ENCODE data around the gene HDAC4. TPM values are rescaled to one million over a fixed set of nuclear protein-coding genes. Genes with fewer than 3 reads are reported as not detected.

Gene HDAC4
- total RNA-seq, 4 donors from 2014 or later, result 68.0 to 123 (median 86.5) TPM

DNA sequence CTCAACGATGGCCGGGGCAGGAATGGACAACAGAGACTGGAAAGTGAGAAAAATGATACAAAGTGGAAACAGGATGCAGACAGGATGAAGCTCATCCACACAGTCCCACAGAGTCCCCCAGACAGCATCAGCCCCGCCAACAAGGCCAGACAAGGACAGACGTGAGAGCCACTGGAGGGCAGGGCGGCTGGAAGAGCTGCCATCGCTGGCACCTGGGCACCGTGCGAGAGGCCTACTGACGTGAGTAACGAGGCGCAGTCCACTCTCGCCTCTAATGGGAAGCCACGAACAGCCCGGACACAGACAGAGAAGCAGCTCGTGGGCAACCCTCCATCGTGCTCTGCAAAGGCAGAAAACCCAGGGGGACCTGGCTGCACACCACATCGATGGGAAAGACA, 17.1 kb downstream of the HDAC4 start:
- Histone ChIP-seq H3K27ac (no peak overlapping the region), H3K27me3 (no peaks in the 10 kb centered on the region), H3K4me1 (peaks cover 0 to 38% (median 6%) of the 10 kb centered on the region in 4 donors), H3K9me3 (no peaks in the 10 kb centered on the region), H3K36me3 (peaks cover 0 to 30% (median 0%) of the 10 kb centered on the region in 3 donors), H3K4me3 (no peak overlapping the region)
- 93 to 98% methylated on average over 17 of the region's 17 CpGs for WGBS, 2 donors
- DNase-seq (ENCODE audit: low spot score in 2 of 2), result no peak
- TF ChIP-seq POLR2A (IDR thresholded peaks at IDR 0.05) (no peak), EP300 (IDR thresholded peaks at IDR 0.05) (no peak), CTCF (IDR thresholded peaks at IDR 0.05) (no peak)

DNA sequence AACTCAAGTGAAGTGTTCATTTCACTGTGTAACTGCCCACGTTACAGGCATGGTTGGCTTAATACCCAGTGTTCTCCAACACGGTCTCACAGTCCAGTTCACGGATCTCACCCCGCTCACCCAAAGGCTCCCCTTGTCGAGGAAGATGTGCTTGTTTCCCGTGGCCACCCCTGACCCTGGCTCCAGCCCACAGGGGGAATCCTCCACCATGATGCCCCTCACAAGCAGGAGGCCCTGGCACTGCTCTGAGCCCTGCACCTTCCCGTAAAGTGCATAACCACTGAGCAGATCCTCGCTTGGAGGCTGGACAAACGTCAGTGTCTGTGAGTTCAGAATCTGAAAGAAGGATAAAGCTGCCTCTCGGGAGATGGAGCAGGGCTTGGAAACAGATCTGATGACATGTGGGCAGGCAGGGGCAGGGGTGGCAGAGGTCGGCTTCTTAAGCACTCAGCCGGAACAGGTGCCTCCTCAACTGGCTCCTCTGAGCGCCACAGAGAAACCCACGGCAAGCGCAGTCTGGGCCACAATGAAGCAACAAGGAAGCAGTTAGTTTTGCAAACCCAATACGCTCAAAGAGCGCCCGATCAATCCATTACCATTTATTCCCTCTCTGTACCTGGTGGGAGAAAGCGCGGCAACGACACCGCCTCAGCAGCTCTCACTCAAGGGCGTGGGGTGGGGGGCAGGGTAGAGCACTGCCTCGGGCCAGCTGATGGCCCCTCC, 17.6 kb downstream of the HDAC4 start:
- Histone ChIP-seq H3K27me3 (no peaks in the 10 kb centered on the region), H3K36me3 (peaks cover 0 to 26% (median 0%) of the 10 kb centered on the region in 3 donors), H3K4me1 (peaks cover 0 to 39% (median 6%) of the 10 kb centered on the region in 4 donors), H3K4me3 (no peak overlapping the region), H3K27ac (peak overlapping the region in 1 of 4 donors; percentile 54), H3K9me3 (no peaks in the 10 kb centered on the region)
- WGBS, 2 donors, result 87 to 88% methylated on average over 24 of the region's 24 CpGs
- TF ChIP-seq POLR2A (IDR thresholded peaks at IDR 0.05), result no peak
- no peak for TF ChIP-seq EP300 (IDR thresholded peaks at IDR 0.05)
- TF ChIP-seq CTCF (IDR thresholded peaks at IDR 0.05), result no peak
- DNase-seq (ENCODE audit: low spot score in 2 of 2), result no peak

- WGBS, 2 donors, result 61 to 64% methylated on average over 6 of the region's 6 CpGs
- no peak for DNase-seq (ENCODE audit: low spot score in 2 of 2)
- no peak for TF ChIP-seq POLR2A (IDR thresholded peaks at IDR 0.05)
- no peak for TF ChIP-seq EP300 (IDR thresholded peaks at IDR 0.05)
- Histone ChIP-seq H3K36me3 (peaks cover 0 to 26% (median 0%) of the 10 kb centered on the region in 3 donors), H3K4me3 (no peak overlapping the region), H3K27ac (peak overlapping the region in 2 of 4 donors; percentile 54 to 55), H3K27me3 (no peaks in the 10 kb centered on the region), H3K4me1 (peaks cover 0 to 39% (median 6%) of the 10 kb centered on the region in 4 donors), H3K9me3 (no peaks in the 10 kb centered on the region)
Measured at GRCh38 chr2:239382384-239382880, 18.4 kb downstream of the HDAC4 start.

DNA sequence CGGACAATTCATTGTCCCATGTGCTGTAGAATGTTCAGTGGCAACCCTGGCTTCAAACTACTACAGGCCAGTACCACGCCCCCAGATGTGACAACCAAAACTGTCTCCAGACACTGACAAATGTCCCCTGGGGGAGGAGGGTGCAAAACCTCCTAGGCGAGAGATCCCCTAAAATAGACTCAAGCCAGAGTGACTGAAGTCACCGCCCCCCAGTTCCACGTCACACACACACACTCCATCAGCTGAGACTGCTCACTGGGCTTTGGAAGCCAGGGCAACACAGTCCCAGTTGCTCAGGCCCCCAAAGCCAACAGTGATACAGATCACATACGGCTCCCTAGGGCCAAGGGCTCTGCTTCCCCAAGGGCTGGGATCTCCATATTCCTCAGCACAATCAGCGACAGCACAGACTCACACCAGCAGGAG, 19.1 kb downstream of the HDAC4 start:
- Histone ChIP-seq H3K4me1 (peaks cover 0 to 39% (median 6%) of the 10 kb centered on the region in 4 donors), H3K27me3 (no peaks in the 10 kb centered on the region), H3K36me3 (peaks cover 0 to 26% (median 0%) of the 10 kb centered on the region in 3 donors), H3K4me3 (no peak overlapping the region), H3K9me3 (no peaks in the 10 kb centered on the region), H3K27ac (peak overlapping the region in 2 of 4 donors; percentile 55 to 63)
- TF ChIP-seq CTCF (IDR thresholded peaks at IDR 0.05) (no peak), EP300 (IDR thresholded peaks at IDR 0.05) (no peak), POLR2A (IDR thresholded peaks at IDR 0.05) (no peak)
- whole genome bisulfite sequencing, 2 donors, result 56 to 60% methylated on average over 5 to 7 of the region's 7 CpGs
- DNase-seq (ENCODE audit: low spot score in 2 of 2), result no peak

DNA sequence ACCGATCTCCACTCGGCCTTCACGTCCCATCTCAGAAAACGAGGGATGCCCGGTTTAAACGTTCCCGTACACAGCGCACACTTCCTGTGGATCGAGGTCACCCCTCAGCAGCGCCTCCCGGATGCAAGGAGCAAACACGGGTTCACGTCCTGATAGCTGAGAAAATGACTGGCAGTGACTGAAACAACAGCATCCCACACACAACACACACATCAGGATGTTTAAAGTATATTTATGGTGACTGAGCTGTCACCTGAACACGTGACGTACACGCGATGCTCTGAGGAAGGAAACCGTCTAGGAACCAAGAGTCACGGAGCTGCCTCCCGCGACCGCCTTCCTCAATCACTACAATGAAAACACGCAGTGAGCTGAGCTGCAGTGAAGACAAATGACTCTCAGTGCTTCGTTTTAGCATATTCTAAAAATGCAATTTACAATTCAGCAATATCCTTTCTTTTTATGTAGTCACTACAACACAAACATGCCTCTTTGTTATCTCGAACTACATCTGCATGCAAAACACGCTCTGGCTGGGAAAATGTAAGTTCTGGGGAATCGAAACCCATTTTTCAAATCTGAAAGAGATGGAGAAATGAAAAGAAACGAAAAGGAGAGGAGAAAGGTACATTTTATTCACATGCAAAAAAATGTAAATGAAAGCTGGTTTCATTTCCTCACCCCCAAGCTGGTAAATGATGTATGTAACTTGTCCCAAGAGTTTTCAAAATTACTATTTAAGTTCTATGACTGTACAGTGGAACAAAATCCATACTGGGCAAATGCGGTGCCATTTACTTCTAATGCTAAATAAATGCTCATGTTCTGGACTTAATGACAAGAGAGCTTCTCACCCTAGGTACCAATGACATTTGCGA, 19.8 kb downstream of the HDAC4 start:
- Histone ChIP-seq H3K27me3 (no peaks in the 10 kb centered on the region), H3K9me3 (no peaks in the 10 kb centered on the region), H3K36me3 (peaks cover 0 to 26% (median 0%) of the 10 kb centered on the region in 3 donors), H3K4me1 (peaks cover 0 to 39% (median 6%) of the 10 kb centered on the region in 4 donors), H3K4me3 (peak overlapping the region in 3 of 4 donors; percentile 11 to 22 (median 19)), H3K27ac (peak overlapping the region in 3 of 4 donors; percentile 15 to 63 (median 55))
- peak in 1 of 2 donors; percentile 9 for DNase-seq (ENCODE audit: low spot score in 2 of 2)
- 42 to 47% methylated on average over 30 of the region's 30 CpGs for WGBS, 2 donors
- peak in 1 of 2 donors; percentile 13 for TF ChIP-seq POLR2A (IDR thresholded peaks at IDR 0.05)
- peak in 1 of 2 donors; percentile 52 for TF ChIP-seq EP300 (IDR thresholded peaks at IDR 0.05)
- no peak for TF ChIP-seq CTCF (IDR thresholded peaks at IDR 0.05)

All from tibial nerve (tissue), 4 donors.